PC-3 (cell line): Measurements from ENCODE around the gene SLC12A6.

Source experiments
- CTCF ChIP-seq: fragments of 300-600 bp; sonication (generic); conservative IDR thresholded peaks from 2 replicates; pipeline ENCODE4 v1.5.1; 2017; ENCODE audit warnings: antibody characterized with exemption, low read depth, mild to moderate bottlenecking, low read length
- EZH2 ChIP-seq: fragments of 300-600 bp; sonication (generic); IDR thresholded peaks from one replicate; pipeline ENCODE4 v1.6.1; 2017; ENCODE audit warnings: antibody characterized with exemption, mild to moderate bottlenecking, low read length; ENCODE audit not compliant: unreplicated experiment
- EZH2phosphoT487 ChIP-seq: fragments of 300-600 bp; sonication (generic); IDR thresholded peaks from 2 replicates; pipeline ENCODE4 v1.6.1; 2018; ENCODE audit warnings: mild to moderate bottlenecking, antibody characterized with exemption, low read length, borderline replicate concordance

DNA sequence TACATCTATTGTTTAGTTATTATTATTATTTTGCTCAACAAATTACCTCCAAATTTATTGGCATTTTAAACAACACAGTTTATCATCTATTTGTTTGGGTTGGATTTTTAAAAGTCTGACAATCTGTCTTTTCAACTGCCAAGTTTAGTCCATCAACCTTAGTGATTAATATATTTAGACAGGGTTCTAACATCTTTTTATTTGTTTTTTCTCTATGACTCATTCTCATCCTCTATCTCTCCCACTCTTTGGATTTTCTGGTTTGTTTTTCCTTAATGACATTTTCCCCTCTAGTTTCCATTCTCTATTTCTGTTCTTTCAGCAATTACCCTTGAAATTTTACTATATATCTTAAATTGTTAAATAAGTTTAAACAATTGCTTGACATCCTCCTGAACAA lies 70.8 kb downstream of the SLC12A6 start:
- TF ChIP-seq CTCF = no peak
- no peak for TF ChIP-seq EZH2
- no peak for TF ChIP-seq EZH2phosphoT487
